ENCODE data around the gene NPAS3.

DNA sequence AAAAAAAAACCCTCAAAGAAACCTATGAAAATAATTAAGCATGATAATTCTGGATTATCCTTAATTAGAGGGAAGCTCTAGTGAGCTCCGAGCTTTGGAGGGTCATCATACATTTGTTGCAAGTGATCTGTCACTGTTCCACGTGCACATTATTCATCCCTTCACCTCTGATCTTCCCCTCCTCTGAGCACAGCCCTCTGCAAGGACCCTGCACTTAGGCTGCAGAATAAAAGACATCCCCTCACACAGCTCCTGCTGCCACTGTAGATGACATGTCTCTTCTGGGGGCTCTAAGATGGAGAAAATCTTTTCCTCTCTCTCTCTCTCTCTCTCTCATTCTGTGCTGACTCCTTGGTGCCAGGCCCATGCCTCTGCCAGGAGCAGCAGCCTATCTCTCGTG is 711.8 kb downstream of the NPAS3 start:
- TF ChIP-seq POLR2A (IDR thresholded peaks at IDR 0.05), result no peak
- TF ChIP-seq, protein P1, sequence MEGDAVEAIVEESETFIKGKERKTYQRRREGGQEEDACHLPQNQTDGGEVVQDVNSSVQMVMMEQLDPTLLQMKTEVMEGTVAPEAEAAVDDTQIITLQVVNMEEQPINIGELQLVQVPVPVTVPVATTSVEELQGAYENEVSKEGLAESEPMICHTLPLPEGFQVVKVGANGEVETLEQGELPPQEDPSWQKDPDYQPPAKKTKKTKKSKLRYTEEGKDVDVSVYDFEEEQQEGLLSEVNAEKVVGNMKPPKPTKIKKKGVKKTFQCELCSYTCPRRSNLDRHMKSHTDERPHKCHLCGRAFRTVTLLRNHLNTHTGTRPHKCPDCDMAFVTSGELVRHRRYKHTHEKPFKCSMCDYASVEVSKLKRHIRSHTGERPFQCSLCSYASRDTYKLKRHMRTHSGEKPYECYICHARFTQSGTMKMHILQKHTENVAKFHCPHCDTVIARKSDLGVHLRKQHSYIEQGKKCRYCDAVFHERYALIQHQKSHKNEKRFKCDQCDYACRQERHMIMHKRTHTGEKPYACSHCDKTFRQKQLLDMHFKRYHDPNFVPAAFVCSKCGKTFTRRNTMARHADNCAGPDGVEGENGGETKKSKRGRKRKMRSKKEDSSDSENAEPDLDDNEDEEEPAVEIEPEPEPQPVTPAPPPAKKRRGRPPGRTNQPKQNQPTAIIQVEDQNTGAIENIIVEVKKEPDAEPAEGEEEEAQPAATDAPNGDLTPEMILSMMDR (IDR thresholded peaks at IDR 0.05), result no peak
